Measurements from ENCODE around the gene SPATA9. TPM values are rescaled to one million over a fixed set of nuclear protein-coding genes. Genes with fewer than 3 reads are reported as not detected.

Gene SPATA9
- total and polyA plus RNA-seq, 2 of the 13 experiments (the other 11 are each of a cell fraction or from before 2014, with no cell fraction given) = not detected

GRCh38 chr5:95646569-95647431, 36.0 kb downstream of the SPATA9 start, which contains the start of gene RFESD (continued):
- TF ChIP-seq, protein P1, sequence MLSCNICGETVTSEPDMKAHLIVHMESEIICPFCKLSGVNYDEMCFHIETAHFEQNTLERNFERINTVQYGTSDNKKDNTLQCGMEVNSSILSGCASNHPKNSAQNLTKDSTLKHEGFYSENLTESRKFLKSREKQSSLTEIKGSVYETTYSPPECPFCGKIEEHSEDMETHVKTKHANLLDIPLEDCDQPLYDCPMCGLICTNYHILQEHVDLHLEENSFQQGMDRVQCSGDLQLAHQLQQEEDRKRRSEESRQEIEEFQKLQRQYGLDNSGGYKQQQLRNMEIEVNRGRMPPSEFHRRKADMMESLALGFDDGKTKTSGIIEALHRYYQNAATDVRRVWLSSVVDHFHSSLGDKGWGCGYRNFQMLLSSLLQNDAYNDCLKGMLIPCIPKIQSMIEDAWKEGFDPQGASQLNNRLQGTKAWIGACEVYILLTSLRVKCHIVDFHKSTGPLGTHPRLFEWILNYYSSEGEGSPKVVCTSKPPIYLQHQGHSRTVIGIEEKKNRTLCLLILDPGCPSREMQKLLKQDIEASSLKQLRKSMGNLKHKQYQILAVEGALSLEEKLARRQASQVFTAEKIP (CRISPR knock-in tag; IDR thresholded peaks at IDR 0.05; ENCODE audit: borderline replicate concordance) = no peak
- TF ChIP-seq SNAPC2 (CRISPR knock-in tag; IDR thresholded peaks at IDR 0.05) = no peak
- no peak for TF ChIP-seq ZFAT (CRISPR knock-in tag; conservative IDR thresholded peaks at IDR 0.05)
- peak; percentile 65 to 85 for TF ChIP-seq POLR2A (IDR thresholded peaks at IDR 0.05; ENCODE audit: insufficient read depth in 1 of 2, low read depth in 2 of 2, low read length in 2 of 2)
- TF ChIP-seq ZNF24 (IDR thresholded peaks at IDR 0.05) = no peak
- TF ChIP-seq ZNF761 (CRISPR knock-in tag; conservative IDR thresholded peaks at IDR 0.05) = no peak; the same call in 1 of the 2 replicates
- peak; percentile 85 for TF ChIP-seq TFE3 (CRISPR knock-in tag; IDR thresholded peaks at IDR 0.05)
- no peak for TF ChIP-seq DNMT1 (CRISPR knock-in tag; IDR thresholded peaks at IDR 0.05)
- TF ChIP-seq ZNF564 (CRISPR knock-in tag; IDR thresholded peaks at IDR 0.05) = peak; percentile 75; the same call in 1 of the 2 replicates
- TF ChIP-seq MXD4 (CRISPR knock-in tag; IDR thresholded peaks at IDR 0.05) = peak; percentile 90
- peak; percentile 40; the same call in 1 of the 2 replicates for TF ChIP-seq ARNT2 (CRISPR knock-in tag; IDR thresholded peaks at IDR 0.05; ENCODE audit: low read depth)
- no peak for TF ChIP-seq ZBTB20 (CRISPR knock-in tag; IDR thresholded peaks at IDR 0.05; ENCODE audit: borderline replicate concordance, low read depth)
- 0 out of 2 replicates have a peak, but pooled peaks have one; percentile 38 for TF ChIP-seq REXO4 (CRISPR knock-in tag; IDR thresholded peaks at IDR 0.05; ENCODE audit: borderline replicate concordance)
- no peak; the same call in 1 of the 2 replicates for TF ChIP-seq AHR (CRISPR knock-in tag; IDR thresholded peaks at IDR 0.05)
- TF ChIP-seq ZNF766 (CRISPR knock-in tag; IDR thresholded peaks at IDR 0.05; ENCODE audit: borderline replicate concordance) = peak; percentile 51; the same call in 1 of the 2 replicates
- no peak for TF ChIP-seq BCLAF1 (IDR thresholded peaks at IDR 0.05)
- TF ChIP-seq, protein P2, sequence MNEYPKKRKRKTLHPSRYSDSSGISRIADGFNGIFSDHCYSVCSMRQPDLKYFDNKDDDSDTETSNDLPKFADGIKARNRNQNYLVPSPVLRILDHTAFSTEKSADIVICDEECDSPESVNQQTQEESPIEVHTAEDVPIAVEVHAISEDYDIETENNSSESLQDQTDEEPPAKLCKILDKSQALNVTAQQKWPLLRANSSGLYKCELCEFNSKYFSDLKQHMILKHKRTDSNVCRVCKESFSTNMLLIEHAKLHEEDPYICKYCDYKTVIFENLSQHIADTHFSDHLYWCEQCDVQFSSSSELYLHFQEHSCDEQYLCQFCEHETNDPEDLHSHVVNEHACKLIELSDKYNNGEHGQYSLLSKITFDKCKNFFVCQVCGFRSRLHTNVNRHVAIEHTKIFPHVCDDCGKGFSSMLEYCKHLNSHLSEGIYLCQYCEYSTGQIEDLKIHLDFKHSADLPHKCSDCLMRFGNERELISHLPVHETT (CRISPR knock-in tag; conservative IDR thresholded peaks at IDR 0.05) = no peak
- no peak for TF ChIP-seq MTF2 (CRISPR knock-in tag; IDR thresholded peaks at IDR 0.05; ENCODE audit: borderline replicate concordance)
- TF ChIP-seq SP5 (CRISPR knock-in tag; IDR thresholded peaks at IDR 0.05; ENCODE audit: borderline replicate concordance, low read depth) = peak; percentile 98
- peak; percentile 73 for TF ChIP-seq ATF1 (CRISPR knock-in tag; IDR thresholded peaks at IDR 0.05)
- TF ChIP-seq MIER3 (CRISPR knock-in tag; IDR thresholded peaks at IDR 0.05; ENCODE audit: borderline replicate concordance) = peak; percentile 97
- peak; percentile 37 for TF ChIP-seq NR0B2 (CRISPR knock-in tag; IDR thresholded peaks at IDR 0.05)
